ENCODE results near the gene LRMDA. TPM values are rescaled to one million over a fixed set of nuclear protein-coding genes. Genes with fewer than 3 reads are reported as not detected.

The LRMDA gene
- polyA plus RNA-seq, 3 donors = 39.8 to 59.6 (median 56.4) TPM

DNA sequence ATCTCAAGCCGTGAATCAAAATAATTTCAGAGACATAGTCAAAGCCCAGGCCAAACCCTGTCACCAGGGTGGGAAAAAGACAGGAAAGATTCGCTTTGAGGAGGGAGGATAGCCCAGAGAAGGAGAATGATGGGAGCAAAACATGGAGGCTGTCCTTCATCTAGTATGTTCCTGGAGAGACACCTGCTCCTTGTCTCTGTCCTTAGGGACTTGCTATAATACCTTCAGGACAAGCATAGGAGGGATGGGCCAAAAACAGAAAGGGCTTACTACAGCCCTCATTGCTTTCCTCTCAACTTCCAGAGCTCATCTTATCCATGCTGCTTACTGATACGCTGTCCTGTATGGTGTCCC is 593.7 kb downstream of the LRMDA start:
- no peak overlapping the region for H3K4me3 Mint-ChIP-seq
- no peak overlapping the region for H3K27ac ChIP-seq (ENCODE audit: low read depth in 1 of 2, low read length in 2 of 2)
- no peaks in the 10 kb centered on the region for H3K9me3 ChIP-seq (replicated peaks in 1 of 2; ENCODE audit: control insufficient read depth in 1 of 2, insufficient read depth in 1 of 2, low read length in 2 of 2)
- no peaks in the 10 kb centered on the region for H3K27me3 ChIP-seq (ENCODE audit: control insufficient read depth in 2 of 2, insufficient read depth in 2 of 2, low read length in 2 of 2)
- H3K27ac Mint-ChIP-seq = no peak overlapping the region
- H3K36me3 Mint-ChIP-seq = peaks cover 0 to 4% of the 10 kb centered on the region in 2 donors
- no peak overlapping the region for H2AFZ ChIP-seq (ENCODE audit: insufficient read depth, low read depth, low read length, poor library complexity, severe bottlenecking)
- H3K4me1 Mint-ChIP-seq = peaks cover 13% of the 10 kb centered on the region
- TF ChIP-seq, protein P1, sequence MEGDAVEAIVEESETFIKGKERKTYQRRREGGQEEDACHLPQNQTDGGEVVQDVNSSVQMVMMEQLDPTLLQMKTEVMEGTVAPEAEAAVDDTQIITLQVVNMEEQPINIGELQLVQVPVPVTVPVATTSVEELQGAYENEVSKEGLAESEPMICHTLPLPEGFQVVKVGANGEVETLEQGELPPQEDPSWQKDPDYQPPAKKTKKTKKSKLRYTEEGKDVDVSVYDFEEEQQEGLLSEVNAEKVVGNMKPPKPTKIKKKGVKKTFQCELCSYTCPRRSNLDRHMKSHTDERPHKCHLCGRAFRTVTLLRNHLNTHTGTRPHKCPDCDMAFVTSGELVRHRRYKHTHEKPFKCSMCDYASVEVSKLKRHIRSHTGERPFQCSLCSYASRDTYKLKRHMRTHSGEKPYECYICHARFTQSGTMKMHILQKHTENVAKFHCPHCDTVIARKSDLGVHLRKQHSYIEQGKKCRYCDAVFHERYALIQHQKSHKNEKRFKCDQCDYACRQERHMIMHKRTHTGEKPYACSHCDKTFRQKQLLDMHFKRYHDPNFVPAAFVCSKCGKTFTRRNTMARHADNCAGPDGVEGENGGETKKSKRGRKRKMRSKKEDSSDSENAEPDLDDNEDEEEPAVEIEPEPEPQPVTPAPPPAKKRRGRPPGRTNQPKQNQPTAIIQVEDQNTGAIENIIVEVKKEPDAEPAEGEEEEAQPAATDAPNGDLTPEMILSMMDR (IDR thresholded peaks at IDR 0.05) = no peak
- no peak overlapping the region for H3K4me3 ChIP-seq (replicated peaks in 1 of 3; ENCODE audit: low read depth in 2 of 3, low read length in 3 of 3)
- H3K4me2 ChIP-seq (replicated peaks; ENCODE audit: extremely low read depth, low read length, poor library complexity, severe bottlenecking) = no peak overlapping the region
- DNase-seq = no peak
- WGBS (ENCODE audit: insufficient coverage) = 100% methylated on average over 2 of the region's 3 CpGs
- no peaks in the 10 kb centered on the region for H3K79me2 ChIP-seq (ENCODE audit: insufficient read depth, low read length)
- peaks cover 0 to 2% (median 0%) of the 10 kb centered on the region in 3 donors for H3K27me3 Mint-ChIP-seq (ENCODE audit: low read depth in 3 of 3)
- H3K9ac ChIP-seq (ENCODE audit: insufficient read depth, low read length, poor library complexity, severe bottlenecking) = no peak overlapping the region
- H3K9me3 Mint-ChIP-seq = peaks cover 0 to 2% (median 0%) of the 10 kb centered on the region in 7 donors
- H3K4me1 ChIP-seq (ENCODE audit: control insufficient read depth in 1 of 2, insufficient read depth in 2 of 2, low read length in 2 of 2) = peaks cover 5 to 9% of the 10 kb centered on the region in 2 donors
- intact Hi-C loops (cut with micrococcal nuclease) = no loop called here
- H4K20me1 ChIP-seq (ENCODE audit: insufficient read depth, low read length) = no peaks in the 10 kb centered on the region
- H3K36me3 ChIP-seq (replicated peaks in 1 of 2; ENCODE audit: control insufficient read depth in 1 of 2, insufficient read depth in 2 of 2, low read length in 2 of 2) = no peaks in the 10 kb centered on the region

DNA sequence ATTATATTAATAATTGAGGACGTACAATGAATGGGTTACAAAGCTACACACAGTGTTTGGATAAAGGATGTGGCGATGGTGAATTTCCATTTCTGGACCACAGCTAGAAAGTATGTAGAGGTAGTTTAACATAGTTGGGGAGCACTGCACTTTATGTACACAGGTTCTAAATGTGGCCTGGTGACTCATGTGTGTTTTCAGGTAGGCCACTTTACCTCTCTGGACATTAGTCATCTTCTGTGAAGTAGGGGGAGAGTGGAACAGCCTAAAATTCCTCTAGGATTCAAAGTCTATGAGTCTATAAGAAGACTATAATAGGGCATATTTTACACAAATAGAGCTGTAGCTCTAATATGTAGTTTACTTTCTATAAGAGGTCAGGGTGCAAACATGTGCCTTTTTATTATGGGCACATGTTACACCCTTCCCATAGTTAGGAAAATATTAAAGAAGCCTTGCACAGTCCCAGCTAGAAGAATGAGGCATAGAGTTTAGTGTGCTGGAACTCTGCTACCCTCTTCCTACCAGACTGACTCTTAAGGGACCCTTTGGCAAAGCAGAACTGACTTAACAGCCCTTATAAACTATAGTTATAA is 594.9 kb downstream of the LRMDA start:
- Mint-ChIP-seq H3K9me3 (peaks cover 0 to 2% (median 0%) of the 10 kb centered on the region in 7 donors), H3K27me3 (ENCODE audit: low read depth in 3 of 3) (peaks cover 0 to 2% (median 0%) of the 10 kb centered on the region in 3 donors), H3K4me3 (no peak overlapping the region), H3K36me3 (peaks cover 0 to 4% of the 10 kb centered on the region in 2 donors), H3K27ac (no peak overlapping the region), H3K4me1 (peaks cover 13% of the 10 kb centered on the region)
- intact Hi-C loops (cut with micrococcal nuclease) = no loop called here
- H3K4me2 ChIP-seq (replicated peaks; ENCODE audit: extremely low read depth, low read length, poor library complexity, severe bottlenecking) = no peak overlapping the region
- no CpG with 5 or more reads among the region's 2 CpGs for WGBS (ENCODE audit: insufficient coverage)
- no peaks in the 10 kb centered on the region for H3K27me3 ChIP-seq (ENCODE audit: control insufficient read depth in 2 of 2, insufficient read depth in 2 of 2, low read length in 2 of 2)
- H3K79me2 ChIP-seq (ENCODE audit: insufficient read depth, low read length) = no peaks in the 10 kb centered on the region
- no peak overlapping the region for H3K9ac ChIP-seq (ENCODE audit: insufficient read depth, low read length, poor library complexity, severe bottlenecking)
- no peaks in the 10 kb centered on the region for H4K20me1 ChIP-seq (ENCODE audit: insufficient read depth, low read length)
- TF ChIP-seq, protein P1 (IDR thresholded peaks at IDR 0.05) = no peak
- no peak overlapping the region for H2AFZ ChIP-seq (ENCODE audit: insufficient read depth, low read depth, low read length, poor library complexity, severe bottlenecking)
- no peak for DNase-seq
- no peaks in the 10 kb centered on the region for H3K36me3 ChIP-seq (replicated peaks in 1 of 2; ENCODE audit: control insufficient read depth in 1 of 2, insufficient read depth in 2 of 2, low read length in 2 of 2)
- no peak overlapping the region for H3K27ac ChIP-seq (ENCODE audit: low read depth in 1 of 2, low read length in 2 of 2)
- H3K4me3 ChIP-seq (replicated peaks in 1 of 3; ENCODE audit: low read depth in 2 of 3, low read length in 3 of 3) = no peak overlapping the region
- H3K4me1 ChIP-seq (ENCODE audit: control insufficient read depth in 1 of 2, insufficient read depth in 2 of 2, low read length in 2 of 2) = peaks cover 5 to 9% of the 10 kb centered on the region in 2 donors
- no peaks in the 10 kb centered on the region for H3K9me3 ChIP-seq (replicated peaks in 1 of 2; ENCODE audit: control insufficient read depth in 1 of 2, insufficient read depth in 1 of 2, low read length in 2 of 2)

All from CD14-positive monocyte (primary cell).